ENCODE data around the gene PRM2.

GRCh38 chr16:11256661-11257130 is 19.6 kb downstream of the PRM2 start:
- no peak for TF ChIP-seq POLR2AphosphoS5 (IDR thresholded peaks at IDR 0.05)
- TF ChIP-seq POLR2A (IDR thresholded peaks at IDR 0.05), result no peak

Measured in gastroesophageal sphincter (tissue), 2 donors.